Epidermal melanocyte (primary cell): ENCODE data around the gene MASTL.

ENCODE experiments used
- DNase-seq: peaks from one replicate; pipeline ENCODE4 v3.0.0; 2011; ENCODE audit warnings: low spot score; ENCODE audit not compliant: insufficient read length

Gene MASTL

GRCh38 chr10:27225011-27225590 lies 69.9 kb downstream of the MASTL start:
- DNase-seq, result no peak

GRCh38 chr10:27225642-27226257 lies 70.6 kb downstream of the MASTL start:
- no peak for DNase-seq

- DNase-seq, result no peak
Measured at GRCh38 chr10:27230022-27230421, 74.9 kb downstream of the MASTL start.

- no peak for DNase-seq
Measured at GRCh38 chr10:27235706-27236105, 80.6 kb downstream of the MASTL start.
